Measurements from ENCODE around the gene WDR77. TPM values are rescaled to one million over a fixed set of nuclear protein-coding genes. Genes with fewer than 3 reads are reported as not detected.

WDR77 gene
- total and polyA plus RNA-seq, 2 experiments from 2014 or later: 34.3 to 45.8 TPM

- Histone ChIP-seq H3K36me3 (ENCODE audit: low read depth) (no peaks in the 10 kb centered on the region), H3K9me2 (ENCODE audit: insufficient read depth) (no peaks in the 10 kb centered on the region), H3K4me2 (ENCODE audit: unreplicated experiment) (no peak overlapping the region), H3K4me3 (no peak overlapping the region), H3K27ac (no peak overlapping the region), H3K9ac (no peak overlapping the region), H2AFZ (no peak overlapping the region), H4K20me1 (ENCODE audit: insufficient read depth) (no peaks in the 10 kb centered on the region), H3K4me1 (ENCODE audit: insufficient read depth) (0 out of 2 replicates have a peak, but pooled peaks cover under 1% of the 10 kb centered on the region), H3F3A (ENCODE audit: insufficient read depth) (no peaks in the 10 kb centered on the region), H3K9me3 (ENCODE audit: low read depth) (no peaks in the 10 kb centered on the region), H3K79me2 (ENCODE audit: insufficient read depth) (no peaks in the 10 kb centered on the region), H3K27me3 (replicated peaks; ENCODE audit: insufficient read depth) (no peaks in the 10 kb centered on the region)
- in situ Hi-C loops (cut with MboI): no loop called here
- DNase-seq: peak; percentile 7
- 68% methylated on average over 13 of the region's 13 CpGs for WGBS, 2 experiments (ENCODE audit: low coverage in 1 of 2, low lambda C conversion rate in 2 of 2, missing lambda C conversion rate in 2 of 2)
- no peak for TF ChIP-seq EZH2phosphoT487 (IDR thresholded peaks at IDR 0.05; ENCODE audit: insufficient read depth, low read depth)
- no peak for TF ChIP-seq EZH2 (IDR thresholded peaks at IDR 0.05; ENCODE audit: insufficient read depth, poor library complexity, severe bottlenecking)
These were observed 26.3 kb downstream of the WDR77 start for GRCh38 chr1:111422546-111423391.

GRCh38 chr1:111420377-111420776 is 28.7 kb downstream of the WDR77 start:
- Histone ChIP-seq H3K36me3 (ENCODE audit: low read depth) (no peaks in the 10 kb centered on the region), H3K9me3 (ENCODE audit: low read depth) (no peaks in the 10 kb centered on the region), H3K9me2 (ENCODE audit: insufficient read depth) (no peaks in the 10 kb centered on the region; the same call in 1 of the 2 replicates), H3K9ac (no peak overlapping the region), H2AFZ (no peak overlapping the region), H3K27ac (no peak overlapping the region), H4K20me1 (ENCODE audit: insufficient read depth) (no peaks in the 10 kb centered on the region), H3K4me1 (ENCODE audit: insufficient read depth) (no peaks in the 10 kb centered on the region), H3K27me3 (replicated peaks; ENCODE audit: insufficient read depth) (no peaks in the 10 kb centered on the region), H3K79me2 (ENCODE audit: insufficient read depth) (no peaks in the 10 kb centered on the region), H3K4me2 (ENCODE audit: unreplicated experiment) (no peak overlapping the region), H3F3A (ENCODE audit: insufficient read depth) (no peaks in the 10 kb centered on the region), H3K4me3 (no peak overlapping the region)
- no peak for DNase-seq
- TF ChIP-seq EZH2 (IDR thresholded peaks at IDR 0.05; ENCODE audit: insufficient read depth, poor library complexity, severe bottlenecking) (no peak), EZH2phosphoT487 (IDR thresholded peaks at IDR 0.05; ENCODE audit: insufficient read depth, low read depth) (no peak)
- in situ Hi-C loops (cut with MboI): no loop called here
- whole genome bisulfite sequencing, 2 experiments (ENCODE audit: low coverage in 1 of 2, low lambda C conversion rate in 2 of 2, missing lambda C conversion rate in 2 of 2): 61% methylated on average over 5 of the region's 5 CpGs

- Histone ChIP-seq H3F3A (ENCODE audit: insufficient read depth) (no peaks in the 10 kb centered on the region), H3K4me1 (ENCODE audit: insufficient read depth) (no peaks in the 10 kb centered on the region), H3K9ac (no peak overlapping the region), H3K27me3 (replicated peaks; ENCODE audit: insufficient read depth) (no peaks in the 10 kb centered on the region), H3K27ac (no peak overlapping the region), H3K9me3 (ENCODE audit: low read depth) (no peaks in the 10 kb centered on the region), H3K36me3 (ENCODE audit: low read depth) (no peaks in the 10 kb centered on the region), H3K79me2 (ENCODE audit: insufficient read depth) (no peaks in the 10 kb centered on the region), H4K20me1 (ENCODE audit: insufficient read depth) (no peaks in the 10 kb centered on the region), H2AFZ (no peak overlapping the region), H3K4me2 (ENCODE audit: unreplicated experiment) (no peak overlapping the region), H3K9me2 (ENCODE audit: insufficient read depth) (no peaks in the 10 kb centered on the region; the same call in 1 of the 2 replicates), H3K4me3 (no peak overlapping the region)
- no peak for DNase-seq
- no peak for TF ChIP-seq EZH2phosphoT487 (IDR thresholded peaks at IDR 0.05; ENCODE audit: insufficient read depth, low read depth)
- in situ Hi-C loops (cut with MboI): no loop called here
- WGBS, 2 experiments (ENCODE audit: low coverage in 1 of 2, low lambda C conversion rate in 2 of 2, missing lambda C conversion rate in 2 of 2): 89 to 90% methylated on average over 1 of the region's 1 CpG
These were observed 30.0 kb downstream of the WDR77 start for GRCh38 chr1:111419037-111419436.

GRCh38 chr1:111417755-111418154 is 31.3 kb downstream of the WDR77 start:
- no peak for TF ChIP-seq EZH2phosphoT487 (IDR thresholded peaks at IDR 0.05; ENCODE audit: insufficient read depth, low read depth)
- no peak for TF ChIP-seq EZH2 (IDR thresholded peaks at IDR 0.05; ENCODE audit: insufficient read depth, poor library complexity, severe bottlenecking)
- Histone ChIP-seq H3K4me3 (no peak overlapping the region), H3K9me2 (ENCODE audit: insufficient read depth) (no peaks in the 10 kb centered on the region; the same call in 1 of the 2 replicates), H3F3A (ENCODE audit: insufficient read depth) (no peaks in the 10 kb centered on the region), H3K4me2 (ENCODE audit: unreplicated experiment) (no peak overlapping the region), H2AFZ (no peak overlapping the region), H3K36me3 (ENCODE audit: low read depth) (no peaks in the 10 kb centered on the region), H3K27ac (no peak overlapping the region), H3K9me3 (ENCODE audit: low read depth) (no peaks in the 10 kb centered on the region), H4K20me1 (ENCODE audit: insufficient read depth) (no peaks in the 10 kb centered on the region), H3K79me2 (ENCODE audit: insufficient read depth) (no peaks in the 10 kb centered on the region), H3K4me1 (ENCODE audit: insufficient read depth) (no peaks in the 10 kb centered on the region), H3K27me3 (replicated peaks; ENCODE audit: insufficient read depth) (no peaks in the 10 kb centered on the region), H3K9ac (no peak overlapping the region)
- in situ Hi-C loops (cut with MboI): no loop called here
- no peak for DNase-seq
- WGBS, 2 experiments (ENCODE audit: low coverage in 1 of 2, low lambda C conversion rate in 2 of 2, missing lambda C conversion rate in 2 of 2): 84 to 94% methylated on average over 1 of the region's 1 CpG

All from GM23248 (cell line).